Middle frontal gyrus (tissue), 1 donor: Measurements from ENCODE around the gene GGTLC2.
"Not testable (repeated sequence)": the region's sequence is repeated elsewhere in the genome, so short reads cannot be mapped to it uniquely, and the experiment has no call there.

Experiments
- DNase-seq: peaks from one replicate; pipeline ENCODE4 v3.0.0-alpha.2; 2015; ENCODE audit warnings: low spot score; ENCODE audit errors: extremely low spot score

The GGTLC2 gene

GRCh38 chr22:22636260-22636659, 8.2 kb upstream of the GGTLC2 start:
- not testable (repeated sequence) for DNase-seq

- not testable (repeated sequence) for DNase-seq
These were observed 6.1 kb upstream of the GGTLC2 start for GRCh38 chr22:22638313-22638712.

DNA sequence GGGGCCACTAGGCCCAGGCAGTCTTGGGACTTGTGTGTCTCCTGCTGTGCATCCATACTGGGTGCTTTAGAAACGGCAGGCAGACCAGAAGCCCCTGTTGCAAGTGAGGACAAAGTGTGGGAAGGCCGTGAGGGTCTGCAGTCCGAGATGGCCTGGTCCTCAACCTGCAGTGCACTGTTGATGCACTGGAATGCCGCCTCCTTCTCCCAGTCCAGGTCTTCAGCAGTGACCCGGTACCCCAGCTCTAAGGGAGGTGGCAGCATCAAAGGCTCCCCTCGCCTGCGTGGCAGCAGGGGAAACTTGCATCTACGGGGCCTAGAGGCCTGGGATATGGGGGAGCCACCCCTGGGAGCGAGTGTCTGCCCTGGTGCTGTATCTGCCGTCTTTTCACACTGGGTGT, 2.2 kb upstream of the GGTLC2 start:
- not testable (repeated sequence) for DNase-seq

GRCh38 chr22:22645969-22646368, 1.6 kb downstream of the GGTLC2 start:
- DNase-seq: not testable (repeated sequence)

DNA sequence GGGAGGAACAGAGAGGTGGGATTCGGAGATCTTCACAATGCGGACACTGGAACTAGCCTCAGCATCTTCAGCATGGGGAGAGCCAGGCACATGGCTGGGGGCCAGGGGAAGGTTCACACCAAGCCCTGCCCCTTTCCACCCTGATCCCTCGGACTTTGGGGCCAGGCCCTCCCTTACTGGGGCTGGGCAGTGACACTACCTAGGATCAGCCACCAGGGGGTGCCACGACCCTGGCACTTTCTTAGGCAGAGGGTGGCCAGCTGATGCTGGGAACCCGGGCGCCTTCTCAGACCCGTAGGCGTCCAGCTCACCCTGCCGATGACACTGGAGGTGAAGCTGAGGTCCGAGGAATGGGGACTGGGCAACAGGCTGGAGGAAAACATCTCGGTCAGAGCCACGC, 3.5 kb downstream of the GGTLC2 start:
- not testable (repeated sequence) for DNase-seq

GRCh38 chr22:22648863-22649536, 4.6 kb downstream of the GGTLC2 start:
- not testable (repeated sequence) for DNase-seq

GRCh38 chr22:22649761-22650160, 5.3 kb downstream of the GGTLC2 start:
- not testable (repeated sequence) for DNase-seq

DNA sequence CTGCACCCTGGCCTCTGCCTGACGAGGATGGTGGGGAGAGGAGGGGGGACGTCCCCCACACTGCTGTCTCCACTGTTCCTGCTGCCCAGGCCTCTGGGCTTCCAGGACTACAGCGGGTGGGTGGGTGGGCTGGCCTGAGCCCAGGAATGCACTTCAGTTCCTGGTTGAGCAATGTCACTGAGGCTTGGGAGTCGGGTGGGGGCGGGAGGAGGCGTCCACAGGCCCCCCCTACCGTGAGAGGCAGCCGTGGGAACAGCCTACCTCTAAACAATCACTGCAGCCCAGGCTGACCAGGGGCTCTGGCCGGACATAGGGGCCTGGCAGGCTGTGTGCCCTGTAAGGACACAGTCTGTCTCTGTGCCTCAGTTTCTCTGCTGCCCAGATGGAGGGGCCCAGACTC, 6.0 kb downstream of the GGTLC2 start:
- DNase-seq: not testable (repeated sequence)

DNA sequence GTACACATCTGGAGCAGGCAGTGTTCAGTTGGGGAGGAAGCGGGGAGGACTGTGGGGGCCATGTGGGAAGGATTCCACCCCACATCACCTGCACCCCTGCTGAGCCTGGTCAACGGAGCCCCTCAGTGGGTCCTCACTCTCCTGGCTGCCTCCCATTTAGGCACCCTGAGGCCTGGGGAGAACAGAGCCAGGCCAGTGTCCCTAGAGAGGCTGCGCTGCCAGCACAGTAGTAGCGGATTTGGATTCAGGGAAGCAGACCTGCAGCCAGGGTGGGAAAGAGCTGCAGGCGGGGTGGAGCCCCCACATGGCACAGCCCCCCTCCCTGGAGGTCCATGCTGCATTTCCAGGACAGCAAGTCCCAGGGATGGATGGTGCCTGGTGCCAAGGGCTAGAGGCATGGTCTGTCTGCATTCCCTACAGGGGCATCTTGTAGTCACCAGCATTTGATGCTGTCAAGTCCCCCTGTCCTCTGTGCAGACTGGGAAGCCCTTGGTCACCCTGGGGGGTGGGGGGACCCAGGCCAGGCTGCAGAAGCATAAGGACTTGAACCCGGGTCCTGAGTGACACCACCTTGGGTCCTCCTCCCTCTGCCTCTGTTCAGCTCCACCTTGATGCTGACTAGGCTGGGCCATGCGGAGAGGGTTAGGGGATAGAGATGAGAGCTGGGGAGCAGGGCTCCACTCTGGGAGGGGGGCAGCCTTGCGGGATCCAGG, 6.5 kb downstream of the GGTLC2 start:
- DNase-seq: not testable (repeated sequence)

- DNase-seq: not testable (repeated sequence)
These were observed 7.2 kb downstream of the GGTLC2 start for GRCh38 chr22:22651593-22651992.

- DNase-seq: not testable (repeated sequence)
These were observed 7.7 kb downstream of the GGTLC2 start for GRCh38 chr22:22652102-22652501.

GRCh38 chr22:22652573-22652972, 8.2 kb downstream of the GGTLC2 start:
- not testable (repeated sequence) for DNase-seq

GRCh38 chr22:22653677-22654381, 9.4 kb downstream of the GGTLC2 start:
- DNase-seq: not testable (repeated sequence)

DNA sequence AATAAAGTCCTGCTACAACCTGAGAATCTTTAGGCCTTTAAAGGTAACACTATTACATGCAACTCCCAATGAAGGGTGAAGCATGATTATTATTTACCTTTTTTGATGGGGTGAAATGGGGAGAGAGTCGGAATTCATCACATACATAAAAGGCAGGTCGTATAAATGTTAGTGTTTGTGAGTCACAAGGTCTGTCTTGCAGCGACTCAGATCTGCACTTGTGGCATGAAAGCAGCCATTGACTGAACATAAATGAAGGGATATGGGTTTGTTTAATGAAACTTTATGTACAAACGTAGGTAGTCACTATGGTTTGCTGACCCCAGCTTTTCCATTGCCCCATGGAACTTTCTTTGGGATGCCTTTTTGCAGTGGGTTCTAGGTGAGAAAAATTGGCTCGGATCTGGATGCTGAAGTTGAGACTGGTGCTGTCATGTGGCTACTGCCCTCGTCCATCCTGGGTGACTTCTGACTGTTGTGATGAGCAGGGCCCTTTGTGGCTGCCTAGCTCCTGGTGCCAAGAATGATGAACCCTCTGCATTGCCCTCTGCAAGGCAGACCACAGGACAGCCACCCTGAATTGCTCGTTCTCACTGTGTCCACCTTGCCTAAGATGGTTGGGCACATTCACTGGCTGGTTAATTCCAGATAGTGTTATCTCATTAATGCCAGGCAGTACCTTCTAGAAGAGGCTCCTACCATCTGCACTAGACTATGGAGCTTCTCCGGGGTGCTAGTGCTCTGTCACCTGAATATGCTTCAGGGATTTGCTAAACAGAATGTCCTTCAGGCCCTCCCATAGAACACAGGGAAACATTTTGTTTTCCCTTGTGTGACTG, 11.3 kb downstream of the GGTLC2 start:
- DNase-seq: no peak

- no peak for DNase-seq
These were observed 13.3 kb downstream of the GGTLC2 start for GRCh38 chr22:22657712-22658111.

- no peak for DNase-seq
These were observed 16.9 kb downstream of the GGTLC2 start for GRCh38 chr22:22661275-22661674.

DNA sequence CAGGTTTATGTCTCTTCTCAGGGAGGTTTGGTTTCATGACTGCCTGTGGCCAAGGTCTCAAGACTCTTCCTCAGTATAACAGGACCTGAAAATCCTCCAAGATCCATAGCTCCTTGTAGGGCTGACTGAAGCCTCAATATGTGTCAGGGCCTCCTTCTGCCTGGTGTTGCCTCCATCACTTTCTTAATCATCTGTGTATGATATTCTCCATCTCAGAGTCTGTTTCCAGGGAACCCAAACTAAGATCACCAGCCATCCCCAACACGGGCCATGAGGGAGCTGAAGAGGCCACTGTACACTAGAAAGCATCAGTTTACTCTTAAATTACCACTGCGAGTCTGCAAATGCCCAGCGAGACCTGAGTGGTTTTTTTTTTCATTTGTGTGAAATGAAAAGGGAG, 17.7 kb downstream of the GGTLC2 start:
- no peak for DNase-seq

GRCh38 chr22:22663861-22664800, 19.7 kb downstream of the GGTLC2 start:
- no peak for DNase-seq

DNA sequence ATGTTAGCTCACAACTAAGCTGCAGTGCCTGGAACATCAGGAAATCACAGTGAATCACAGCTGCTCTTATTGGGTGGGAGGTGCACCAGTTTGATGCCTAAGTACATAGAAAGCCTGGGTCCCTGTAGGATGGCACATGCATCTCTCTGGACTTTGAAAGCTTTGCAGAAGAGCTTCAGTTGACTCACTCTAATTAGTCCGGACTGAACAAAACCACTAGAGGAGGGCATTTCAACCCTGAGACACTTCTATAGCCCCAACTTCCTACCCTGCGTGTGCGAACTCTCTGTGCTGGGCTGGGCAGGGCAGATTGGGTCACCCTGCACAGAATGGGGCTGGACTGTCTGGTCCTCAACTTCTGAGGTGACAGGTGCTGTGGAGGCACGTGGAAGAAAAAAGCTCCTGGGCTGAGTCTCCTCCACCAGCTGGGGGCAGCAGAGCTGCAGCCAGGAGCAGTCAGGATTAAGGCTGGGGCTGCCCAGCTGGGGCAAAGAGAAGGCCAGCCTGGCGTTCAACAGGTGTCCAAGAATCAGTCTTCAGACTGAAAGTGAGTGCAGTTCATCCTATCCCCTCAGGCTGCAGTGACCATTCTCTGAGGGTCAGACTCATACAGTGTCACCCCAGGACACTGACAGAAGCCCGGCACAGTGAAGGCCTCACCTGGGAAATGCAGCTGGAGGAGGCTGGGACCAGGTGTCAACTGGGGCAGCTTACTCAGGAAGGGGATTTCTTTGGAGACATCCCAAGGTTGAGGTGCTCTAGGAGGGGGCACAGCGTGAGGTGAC, 22.1 kb downstream of the GGTLC2 start:
- no peak for DNase-seq
